Measurements from ENCODE around the gene SAP25. TPM values are rescaled to one million over a fixed set of nuclear protein-coding genes. Genes with fewer than 3 reads are reported as not detected.
A peak's percentile ranks its signal among the peaks of the same experiment; 100 is the strongest.

The SAP25 gene
- total and polyA plus RNA-seq, 2 of the 8 experiments (the other 6 are each of a cell fraction or from before 2014, with no cell fraction given) = 3.6 to 5.8 TPM

DNA sequence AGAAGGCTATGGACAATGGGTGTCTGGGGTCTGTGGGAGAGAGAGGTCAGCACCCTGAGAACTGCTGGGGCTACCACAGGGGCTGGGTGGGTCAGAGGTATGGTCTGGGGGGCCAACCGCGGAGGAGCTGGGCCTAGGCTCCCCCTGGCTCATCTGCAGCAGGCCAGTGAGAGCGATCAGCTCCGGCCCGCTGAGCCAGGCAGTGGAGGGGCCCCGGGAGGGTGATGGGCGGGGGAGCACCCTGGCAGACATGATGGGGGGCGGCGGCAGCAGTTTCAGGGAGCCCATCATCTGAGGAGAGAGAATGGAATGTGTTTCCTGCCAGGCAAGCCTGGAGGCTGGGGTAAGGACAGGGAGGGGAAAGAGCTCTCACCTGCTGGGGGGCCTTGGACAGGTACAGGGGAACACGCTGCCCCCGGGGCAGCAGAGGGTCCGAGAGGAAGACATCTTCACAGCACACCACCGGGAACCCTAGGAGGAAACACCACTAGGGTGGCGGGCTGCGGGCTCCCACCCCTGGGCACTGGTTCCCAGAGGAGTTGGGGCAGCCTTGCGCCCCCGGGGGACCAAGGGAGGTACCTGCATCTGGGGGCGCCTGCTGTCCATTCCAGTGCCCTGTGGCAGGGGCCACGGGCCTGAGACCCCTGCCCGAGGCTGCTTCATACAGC, 1.3 kb downstream of the SAP25 start:
- peak overlapping the region; percentile 88; the same call in 1 of the 2 replicates for H2BK15ac ChIP-seq (ENCODE audit: low read length)
- H3K27me3 ChIP-seq (replicated peaks in 1 of 4; ENCODE audit: control insufficient read depth in 3 of 4, extremely low read depth in 1 of 4, insufficient read depth in 3 of 4, low read length in 3 of 4) = peaks cover 0 to 4% (median under 1%) of the 10 kb centered on the region in 4 experiments; a peak in 1 of 7 replicates
- H3K4ac ChIP-seq (replicated peaks; ENCODE audit: insufficient read length, low read depth, low read length) = no peak overlapping the region
- peak overlapping the region; percentile 86; the same call in 1 of the 2 replicates for H2BK20ac ChIP-seq (ENCODE audit: low read length)
- ChIA-PET CTCF (ENCODE audit: partially characterized antibody) (interaction anchor here (0.5 to 4.8 kb wide), 12 partner anchors 11 to 104 kb away, joined by 3 to 53 read pairs (median 4); partner anchors contain the start of genes FBXO24 and LRCH4), POLR2A (ENCODE audit: partially characterized antibody) (interaction anchor here (0.5 to 4.8 kb wide), 9 partner anchors 8 to 228 kb away, joined by 3 to 83 read pairs (median 4); partner anchors contain the start of genes FBXO24, LRCH4, MEPCE and PCOLCE)
- no peak overlapping the region for H3K27ac ChIP-seq (ENCODE audit: low read depth, low read length)
- H3K23ac ChIP-seq (ENCODE audit: insufficient read length) = no peak overlapping the region
- H3K4me2 ChIP-seq (ENCODE audit: insufficient read depth in 1 of 2, low read depth in 2 of 2, low read length in 2 of 2) = peak overlapping the region in 1 of 2 experiments; percentile 74; a peak in 2 of 4 replicates
- H3K14ac ChIP-seq (ENCODE audit: insufficient read length) = peak overlapping the region; percentile 19
- H3K56ac ChIP-seq (replicated peaks; ENCODE audit: insufficient read length, low read depth, low read length) = no peak overlapping the region
- no peak overlapping the region for H2BK120ac ChIP-seq (replicated peaks; ENCODE audit: low read depth, low read length)
- no peak overlapping the region for H4K91ac ChIP-seq (replicated peaks; ENCODE audit: insufficient read length, low read length)
- 95% methylated on average over 13 of the region's 20 CpGs; no CpG with 5 or more reads in 1 of the 2 experiments for WGBS, 2 experiments (ENCODE audit: extremely low coverage in 1 of 2, insufficient coverage in 1 of 2, insufficient read length in 1 of 2, insufficient replicate concordance in 2 of 2, low coverage in 1 of 2, low lambda C conversion rate in 2 of 2, missing lambda C conversion rate in 1 of 2)
- DNase-seq (ENCODE audit: low read depth in 1 of 2, low spot score in 2 of 2) (peak in 1 of 2 experiments; percentile 52), FAIRE-seq (no peak)
- peak overlapping the region; percentile 92; the same call in 1 of the 2 replicates for H2BK12ac ChIP-seq (ENCODE audit: low read depth, low read length)
- peaks cover 0 to 8% of the 10 kb centered on the region in 2 experiments for H4K20me1 ChIP-seq (replicated peaks in 1 of 2; ENCODE audit: control insufficient read depth in 1 of 2, insufficient read depth in 2 of 2, low read length in 2 of 2)
- H3K79me2 ChIP-seq (ENCODE audit: control insufficient read depth in 1 of 2, insufficient read depth in 2 of 2, low read length in 2 of 2) = no peaks in the 10 kb centered on the region
- H3K4me3 ChIP-seq (ENCODE audit: extremely low read depth in 1 of 4, insufficient read depth in 2 of 4, low read depth in 3 of 4, low read length in 4 of 4) = peak overlapping the region in 1 of 4 experiments; percentile 26; a peak in 2 of 8 replicates
- no peak for TF ChIP-seq CTBP2 (IDR thresholded peaks at IDR 0.05; ENCODE audit: borderline replicate concordance, insufficient read depth, insufficient read length, low read length)
- TF ChIP-seq, protein P1, sequence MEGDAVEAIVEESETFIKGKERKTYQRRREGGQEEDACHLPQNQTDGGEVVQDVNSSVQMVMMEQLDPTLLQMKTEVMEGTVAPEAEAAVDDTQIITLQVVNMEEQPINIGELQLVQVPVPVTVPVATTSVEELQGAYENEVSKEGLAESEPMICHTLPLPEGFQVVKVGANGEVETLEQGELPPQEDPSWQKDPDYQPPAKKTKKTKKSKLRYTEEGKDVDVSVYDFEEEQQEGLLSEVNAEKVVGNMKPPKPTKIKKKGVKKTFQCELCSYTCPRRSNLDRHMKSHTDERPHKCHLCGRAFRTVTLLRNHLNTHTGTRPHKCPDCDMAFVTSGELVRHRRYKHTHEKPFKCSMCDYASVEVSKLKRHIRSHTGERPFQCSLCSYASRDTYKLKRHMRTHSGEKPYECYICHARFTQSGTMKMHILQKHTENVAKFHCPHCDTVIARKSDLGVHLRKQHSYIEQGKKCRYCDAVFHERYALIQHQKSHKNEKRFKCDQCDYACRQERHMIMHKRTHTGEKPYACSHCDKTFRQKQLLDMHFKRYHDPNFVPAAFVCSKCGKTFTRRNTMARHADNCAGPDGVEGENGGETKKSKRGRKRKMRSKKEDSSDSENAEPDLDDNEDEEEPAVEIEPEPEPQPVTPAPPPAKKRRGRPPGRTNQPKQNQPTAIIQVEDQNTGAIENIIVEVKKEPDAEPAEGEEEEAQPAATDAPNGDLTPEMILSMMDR (IDR thresholded peaks at IDR 0.05; ENCODE audit: control extremely low read depth in 1 of 3, insufficient read depth in 1 of 3, low read depth in 1 of 3, low read length in 3 of 3) = peak in 1 of 3 experiments; percentile 26; a peak in 1 of 4 replicates
- H3K18ac ChIP-seq (ENCODE audit: extremely low read depth, low read length) = peak overlapping the region; percentile 48; the same call in 1 of the 2 replicates
- peak overlapping the region; percentile 12; the same call in 1 of the 2 replicates for H2BK5ac ChIP-seq (ENCODE audit: low read depth, low read length)
- H4K8ac ChIP-seq (ENCODE audit: extremely low read depth, insufficient read depth, low read length) = no peak overlapping the region; the same call in 1 of the 2 replicates
- H3K79me1 ChIP-seq (ENCODE audit: low read depth, low read length) = peaks cover 4% of the 10 kb centered on the region; the same call in 1 of the 2 replicates
- H3K23me2 ChIP-seq (ENCODE audit: low read depth, low read length) = peaks cover 8% of the 10 kb centered on the region; the same call in 1 of the 2 replicates
- no peak overlapping the region for H3K9ac ChIP-seq (replicated peaks in 1 of 4; ENCODE audit: extremely low read depth in 1 of 4, low read depth in 3 of 4, low read length in 3 of 4)
- peaks cover 0 to 18% (median 8%) of the 10 kb centered on the region in 4 experiments; a peak in 5 of 8 replicates for H3K36me3 ChIP-seq (ENCODE audit: control insufficient read depth in 2 of 4, insufficient read depth in 4 of 4, low read length in 3 of 4)
- peak overlapping the region; percentile 7 for H4K5ac ChIP-seq (ENCODE audit: insufficient read length, low read depth, low read length)
- peaks cover 0 to 38% (median 24%) of the 10 kb centered on the region in 4 experiments; a peak in 6 of 7 replicates for H3K4me1 ChIP-seq (replicated peaks in 1 of 4; ENCODE audit: control insufficient read depth in 3 of 4, insufficient read depth in 4 of 4, low read length in 3 of 4)
- peak overlapping the region; percentile 39; the same call in 1 of the 2 replicates for H2AK5ac ChIP-seq (ENCODE audit: low read depth, low read length)
- H3K9me3 ChIP-seq (ENCODE audit: insufficient read depth in 2 of 2, low read depth in 1 of 2, low read length in 1 of 2) = no peaks in the 10 kb centered on the region
- H2AFZ ChIP-seq (ENCODE audit: low read length) = no peak overlapping the region
